COR-L47 (cell line): ENCODE data around the gene SEMA3C.
A peak's percentile ranks its signal among the peaks of the same experiment; 100 is the strongest.

Experiments
- DNase-seq: peaks from one replicate; lab custom pipeline; 2025; lab: John Stamatoyannopoulos, UW

The SEMA3C gene

DNA sequence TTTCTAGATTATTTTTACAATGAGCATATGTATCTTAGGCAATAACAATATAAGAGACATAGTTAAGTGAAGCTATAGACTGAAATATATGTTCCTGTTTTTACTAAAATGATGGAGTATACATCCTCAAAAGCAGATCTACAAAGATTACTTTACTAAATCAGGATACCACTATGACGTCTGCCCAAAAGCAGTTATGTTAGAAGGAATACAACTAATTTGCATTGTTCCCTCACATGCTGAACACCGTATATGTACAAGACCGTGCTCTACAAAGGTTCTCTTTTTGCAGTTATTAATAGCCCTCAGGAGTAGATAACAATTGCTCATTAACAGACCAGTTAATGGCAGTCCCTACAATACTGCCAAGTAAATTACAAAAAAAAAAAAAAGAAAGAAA, 143.0 kb downstream of the SEMA3C start:
- DNase-seq, result no peak

DNA sequence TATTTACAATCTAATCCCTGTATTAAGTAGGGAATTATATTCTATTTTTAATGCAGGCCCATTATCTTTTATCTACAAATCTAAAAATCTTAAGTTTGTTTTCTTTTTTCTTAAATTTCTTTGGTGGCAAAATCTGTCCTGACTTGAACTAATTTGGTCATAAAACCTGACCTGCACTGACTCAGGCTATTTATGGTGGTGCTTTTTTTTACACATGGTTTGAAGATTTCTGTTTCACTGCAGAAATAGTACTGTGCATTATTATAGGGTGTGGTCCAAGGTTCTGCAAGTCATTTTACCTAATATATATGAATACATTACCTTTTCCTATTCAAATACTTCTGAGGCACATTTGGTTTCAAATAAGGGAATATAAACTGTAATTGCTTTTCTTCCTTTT, 143.4 kb downstream of the SEMA3C start:
- DNase-seq, result no peak

DNA sequence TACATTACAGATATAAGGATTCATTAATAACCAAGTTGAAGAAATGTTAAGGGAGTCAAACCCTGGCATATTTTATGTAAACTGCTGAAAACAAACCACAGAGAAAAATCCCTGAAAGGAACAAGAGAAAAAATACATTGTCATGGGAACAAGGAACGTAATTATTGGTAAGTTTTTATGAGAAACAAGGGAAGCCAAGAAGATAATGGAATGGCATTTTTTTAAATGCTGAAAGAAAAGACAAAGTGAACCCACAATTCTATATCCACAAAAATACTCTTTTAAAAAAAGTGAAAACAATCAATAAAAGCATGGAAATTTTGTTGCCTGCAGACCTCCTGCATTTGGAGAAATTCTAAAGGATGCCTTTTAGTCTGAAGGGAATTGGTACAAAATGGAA, 144.0 kb downstream of the SEMA3C start:
- DNase-seq, result no peak

DNA sequence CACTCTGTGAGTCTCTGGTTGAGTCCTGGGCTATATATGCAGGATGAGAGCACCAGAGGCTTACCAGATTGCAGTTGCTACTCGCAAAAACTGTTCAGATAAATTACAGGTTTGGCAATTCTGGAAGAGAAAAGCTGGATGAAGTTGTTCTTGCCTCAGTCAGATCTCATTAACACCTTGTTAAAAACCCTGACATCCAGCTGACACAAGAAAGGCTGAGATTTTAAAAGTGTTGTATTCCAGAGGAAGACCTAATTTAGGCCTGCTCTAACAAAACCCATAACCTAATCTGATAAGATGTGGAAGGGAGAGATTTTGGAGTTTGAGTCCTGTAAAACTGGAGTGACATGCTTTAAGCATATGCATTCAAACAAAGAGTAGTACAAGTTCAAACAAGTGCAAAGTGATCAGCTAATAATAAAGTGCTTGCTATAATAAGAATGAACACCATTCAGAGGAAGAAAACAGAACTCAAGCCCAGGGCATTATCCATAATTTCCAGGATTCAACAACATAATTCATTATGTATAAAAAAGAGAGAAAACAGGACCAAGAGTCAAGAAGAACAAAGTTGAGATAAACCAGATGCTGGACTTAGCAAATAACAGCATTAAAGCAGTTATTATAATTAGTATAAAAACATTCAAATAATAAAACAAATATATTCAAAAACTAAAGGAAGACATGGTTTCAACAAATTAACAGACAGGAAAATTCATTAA, 144.9 kb downstream of the SEMA3C start:
- no peak for DNase-seq

DNA sequence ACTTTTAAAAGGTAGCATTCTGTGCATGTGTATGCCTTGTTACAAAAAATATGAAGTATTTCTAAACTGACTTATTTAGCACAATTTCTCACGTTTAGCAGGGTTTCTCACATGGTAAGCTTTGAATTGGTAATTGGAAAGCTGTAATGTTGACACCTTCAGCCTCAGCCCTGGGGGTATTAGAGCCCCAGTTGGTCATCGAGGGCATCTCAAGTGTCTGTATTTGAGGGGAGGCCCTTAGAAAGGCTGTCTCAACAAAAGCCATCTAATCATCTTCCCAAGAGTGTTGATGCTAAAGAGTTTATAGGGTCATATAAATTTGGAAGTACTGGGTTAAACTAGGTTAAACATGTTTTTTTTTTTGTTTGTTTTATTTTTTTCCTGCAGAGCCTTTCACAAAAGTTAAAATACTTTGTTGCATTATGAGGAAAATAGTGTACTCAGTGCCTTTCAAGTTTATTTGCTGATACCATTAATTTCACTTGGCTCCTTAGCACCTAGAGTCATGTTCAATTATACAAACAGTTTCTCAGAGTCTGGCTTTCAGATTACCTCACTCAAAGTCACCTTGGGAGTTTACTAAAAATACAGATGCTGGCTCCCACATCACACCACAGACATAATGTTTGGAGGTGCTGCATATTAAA, 146.4 kb downstream of the SEMA3C start:
- DNase-seq, result no peak

DNA sequence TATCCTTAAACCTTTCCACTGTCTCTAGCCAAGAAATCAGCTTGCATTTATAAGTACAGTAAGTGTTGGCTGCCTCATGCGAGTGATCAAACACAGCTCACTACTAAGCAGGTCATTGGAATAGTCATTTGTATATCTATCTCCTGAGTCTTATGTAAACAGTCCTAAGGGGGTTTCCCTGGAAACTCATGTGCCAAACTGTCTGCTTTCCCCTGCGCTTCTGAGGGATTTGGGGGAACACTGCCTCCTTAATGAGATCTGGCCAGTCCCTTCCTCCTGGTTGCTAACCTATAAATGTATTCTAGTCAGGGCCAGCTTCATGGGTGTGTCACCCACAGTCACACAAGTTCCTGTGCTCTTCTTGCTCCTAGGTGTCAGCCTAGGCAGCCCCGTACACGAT, 147.3 kb downstream of the SEMA3C start:
- peak; percentile 20 for DNase-seq

DNA sequence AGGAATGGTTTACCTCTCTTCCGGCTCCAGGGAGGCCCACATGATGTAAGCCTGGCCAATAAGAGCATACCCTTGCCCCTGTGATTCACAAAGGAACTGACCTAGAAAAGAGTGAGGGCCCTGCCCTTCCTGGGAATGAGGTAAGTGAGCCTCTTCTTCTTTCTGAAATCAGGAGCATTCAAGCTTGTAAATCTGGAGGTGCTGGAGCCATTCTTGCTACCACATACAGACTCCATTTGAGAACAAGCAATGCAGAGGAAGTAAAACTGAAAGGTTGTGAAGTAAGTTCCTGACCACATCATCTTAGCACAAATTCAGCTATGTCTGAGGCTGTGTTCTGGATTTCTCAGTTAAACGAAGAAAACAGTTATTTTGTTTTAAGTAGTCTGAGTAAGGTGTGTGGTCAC, 148.2 kb downstream of the SEMA3C start:
- DNase-seq, result no peak

DNA sequence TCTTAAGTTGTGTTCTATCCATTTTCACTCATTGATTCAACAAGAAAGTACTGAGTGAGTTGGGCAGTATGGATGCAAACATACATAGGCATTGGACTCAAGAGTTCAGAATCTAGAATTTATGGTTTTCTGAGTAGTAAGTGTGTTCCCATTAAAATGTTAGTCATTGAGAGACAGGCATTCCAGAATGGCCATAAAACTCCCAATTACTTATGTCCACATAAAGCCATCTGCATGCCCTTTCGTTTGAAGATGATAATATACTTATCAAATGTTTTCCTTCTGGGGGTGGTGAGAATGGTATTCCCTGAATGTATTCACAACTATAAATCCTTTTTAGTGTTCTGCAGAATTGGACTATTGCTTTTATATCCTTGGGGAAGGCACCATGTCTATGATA, 148.8 kb downstream of the SEMA3C start:
- no peak for DNase-seq

DNA sequence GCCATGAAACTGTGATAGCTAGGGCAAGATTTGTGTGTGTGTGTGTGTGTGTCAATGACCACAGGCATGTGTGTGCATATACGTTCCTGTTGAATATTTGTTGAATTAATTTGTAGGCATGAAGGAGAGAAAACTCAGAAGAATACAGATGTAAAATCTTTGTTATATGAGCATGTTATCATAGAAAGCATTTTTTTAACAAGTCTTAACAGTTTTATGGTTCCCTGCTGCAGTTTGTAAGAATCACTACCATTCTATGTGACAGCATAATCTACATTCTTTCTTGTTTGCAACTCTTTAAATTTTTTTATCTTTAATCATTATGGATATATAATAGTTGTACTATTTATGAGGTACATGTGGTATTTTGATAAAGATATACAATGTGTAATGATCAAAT, 150.1 kb downstream of the SEMA3C start:
- no peak for DNase-seq

DNA sequence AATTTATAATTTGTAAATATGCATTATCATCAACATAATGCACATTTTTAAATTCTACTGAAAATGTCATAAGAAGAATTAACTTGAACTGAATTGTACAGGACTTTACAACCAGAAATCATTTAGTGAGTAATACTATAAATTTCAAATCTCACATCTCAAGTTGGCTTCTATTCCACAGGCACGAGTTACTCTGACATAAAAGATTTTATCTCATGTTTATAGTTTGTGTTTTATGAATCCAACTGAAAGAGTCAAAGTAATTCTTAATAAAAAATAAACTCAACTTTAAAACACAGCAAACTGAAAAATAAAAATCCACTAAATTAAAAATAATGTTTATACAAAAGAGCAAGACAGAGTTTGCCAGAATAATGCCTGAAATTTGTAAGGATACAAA, 151.2 kb downstream of the SEMA3C start:
- DNase-seq, result no peak

DNA sequence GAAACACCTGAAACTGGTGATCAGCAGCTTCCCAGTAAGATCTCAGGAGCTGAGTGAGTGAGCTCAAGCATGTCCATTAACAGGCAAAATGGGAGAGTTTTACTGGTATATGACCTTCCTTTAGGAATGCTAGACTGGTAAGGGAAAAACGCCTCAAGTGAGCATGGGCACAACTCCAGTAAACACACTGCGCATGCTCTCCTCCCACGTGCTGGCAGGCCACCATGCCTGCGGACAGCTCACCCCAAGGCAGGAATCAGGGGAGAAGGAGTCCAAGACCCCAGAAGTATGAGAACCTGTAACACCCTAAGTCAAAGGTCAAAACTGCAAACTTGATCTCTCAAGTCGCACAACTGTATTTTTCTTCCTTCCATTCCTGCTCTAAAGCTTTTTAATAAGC, 152.1 kb downstream of the SEMA3C start:
- no peak for DNase-seq

DNA sequence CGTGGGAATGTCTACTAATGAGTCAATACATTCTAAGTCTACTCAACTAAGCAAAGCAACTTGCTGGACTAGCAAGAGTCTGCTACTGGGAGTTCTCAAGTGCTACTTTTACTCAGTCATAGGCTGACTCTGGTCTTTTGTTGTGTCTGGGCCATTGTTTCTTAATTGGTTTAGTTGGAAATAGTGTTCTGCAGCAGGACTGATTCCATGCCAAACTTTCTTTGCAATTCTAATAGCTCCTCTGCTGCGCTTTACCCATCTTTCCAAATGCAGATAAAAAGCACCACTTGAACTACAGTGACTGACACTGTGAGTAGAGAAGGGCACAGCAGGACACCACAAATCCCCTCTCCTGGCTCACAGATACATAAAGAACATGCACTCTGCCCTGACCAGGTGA, 154.7 kb downstream of the SEMA3C start:
- no peak for DNase-seq

DNA sequence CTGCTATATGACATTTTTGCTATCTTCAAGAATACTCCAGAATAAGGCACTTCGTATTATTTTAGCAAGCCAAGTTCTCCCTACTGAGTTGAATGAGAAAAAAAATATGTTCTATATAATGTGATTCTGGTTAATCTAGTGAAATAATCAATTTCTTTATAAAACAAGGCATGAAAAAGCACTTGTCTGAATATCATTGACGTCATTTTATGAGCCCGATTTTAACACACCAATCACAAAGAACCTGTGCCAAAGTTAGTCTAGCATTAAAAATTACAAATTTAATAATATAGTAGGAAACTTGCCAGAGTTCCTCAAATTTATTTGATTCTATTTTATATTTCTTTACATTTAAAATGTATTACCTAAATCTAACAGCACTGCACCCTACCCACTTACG, 155.1 kb downstream of the SEMA3C start:
- DNase-seq, result no peak

DNA sequence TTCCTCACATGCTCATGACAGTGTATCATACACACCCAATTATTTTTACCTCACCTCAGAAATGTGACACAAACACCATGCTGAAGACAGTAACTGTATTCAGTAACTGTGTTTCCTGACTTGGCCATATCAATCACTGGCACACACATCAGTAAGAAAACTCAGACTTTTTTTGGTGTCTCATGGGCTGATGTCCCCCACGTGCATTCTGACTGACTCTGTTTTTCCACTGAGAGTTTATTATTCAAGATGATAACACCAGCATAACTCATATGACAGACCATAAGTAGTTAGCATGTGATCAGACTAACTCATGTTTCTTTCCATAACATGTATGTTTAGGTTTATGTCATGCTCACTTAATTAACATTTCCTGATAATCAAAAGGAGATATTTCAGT, 155.6 kb downstream of the SEMA3C start:
- DNase-seq, result no peak

DNA sequence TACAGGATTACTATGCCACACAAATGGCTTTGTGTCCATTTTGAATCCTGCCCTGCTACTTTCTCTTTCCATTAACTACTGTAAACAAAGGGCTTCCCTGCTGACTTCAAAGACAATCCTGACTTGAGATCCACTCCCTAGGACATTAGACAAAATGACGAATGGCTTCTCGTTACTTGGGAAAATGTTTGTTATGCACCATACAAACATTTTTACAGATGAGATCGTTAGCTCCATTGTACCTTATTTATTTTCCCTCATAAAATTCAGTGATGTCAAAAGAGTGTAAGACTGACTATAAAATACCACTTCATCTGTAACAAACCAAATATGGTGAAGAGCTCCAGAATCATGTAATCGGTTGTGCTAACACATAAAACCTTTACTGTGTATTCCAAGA, 158.6 kb downstream of the SEMA3C start:
- peak; percentile 15 for DNase-seq

DNA sequence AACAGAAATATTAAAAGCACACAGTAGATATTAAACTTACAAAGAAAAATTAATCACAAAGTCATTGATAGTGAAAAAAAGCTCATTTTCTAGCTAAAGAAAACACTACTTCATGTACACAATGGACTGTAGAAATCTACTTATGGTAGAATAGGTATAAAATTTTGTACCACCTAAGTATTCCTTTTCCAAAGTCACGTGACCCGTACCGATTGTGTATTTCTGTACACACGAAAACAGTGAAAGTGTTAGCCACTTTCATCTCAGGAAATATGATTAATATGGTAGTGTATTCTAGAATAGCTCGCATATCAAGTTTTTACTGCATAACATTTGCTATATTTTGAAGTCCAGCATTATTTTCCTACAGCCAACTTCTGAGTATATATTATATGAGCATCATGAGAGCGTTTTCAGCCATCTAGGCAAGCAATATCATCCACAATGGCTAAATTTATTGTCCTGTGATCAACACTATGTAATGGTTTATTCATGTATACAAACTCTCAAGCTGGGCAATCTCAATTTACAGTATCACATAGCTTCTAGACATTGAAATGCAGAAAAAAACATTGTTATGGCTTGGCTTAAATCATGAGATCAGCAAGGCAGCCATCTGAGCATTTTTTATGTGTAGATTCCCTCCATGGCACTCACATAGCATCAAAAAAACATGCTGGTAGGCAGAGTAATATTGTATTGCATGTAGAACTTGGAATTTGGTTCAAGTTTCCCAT, 165.7 kb downstream of the SEMA3C start:
- no peak for DNase-seq

DNA sequence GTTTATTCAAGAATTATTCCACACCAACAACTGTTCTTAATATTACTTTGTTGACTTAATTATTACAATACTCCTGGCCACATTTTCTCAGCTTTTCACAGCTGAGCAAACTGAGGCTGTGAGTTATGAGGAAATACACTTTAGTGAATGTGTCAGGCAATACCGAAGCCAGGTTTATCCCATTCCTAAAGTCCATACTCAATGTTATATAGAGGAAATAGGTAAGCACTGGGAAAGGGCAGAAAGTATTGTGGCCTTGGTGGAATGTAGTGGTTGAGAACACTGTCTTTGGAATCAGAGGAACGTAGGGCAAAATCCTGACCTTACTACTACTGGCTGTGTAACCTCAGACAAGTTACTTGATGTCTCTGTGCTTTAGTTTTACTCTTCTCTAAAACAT, 169.6 kb downstream of the SEMA3C start:
- DNase-seq, result no peak

DNA sequence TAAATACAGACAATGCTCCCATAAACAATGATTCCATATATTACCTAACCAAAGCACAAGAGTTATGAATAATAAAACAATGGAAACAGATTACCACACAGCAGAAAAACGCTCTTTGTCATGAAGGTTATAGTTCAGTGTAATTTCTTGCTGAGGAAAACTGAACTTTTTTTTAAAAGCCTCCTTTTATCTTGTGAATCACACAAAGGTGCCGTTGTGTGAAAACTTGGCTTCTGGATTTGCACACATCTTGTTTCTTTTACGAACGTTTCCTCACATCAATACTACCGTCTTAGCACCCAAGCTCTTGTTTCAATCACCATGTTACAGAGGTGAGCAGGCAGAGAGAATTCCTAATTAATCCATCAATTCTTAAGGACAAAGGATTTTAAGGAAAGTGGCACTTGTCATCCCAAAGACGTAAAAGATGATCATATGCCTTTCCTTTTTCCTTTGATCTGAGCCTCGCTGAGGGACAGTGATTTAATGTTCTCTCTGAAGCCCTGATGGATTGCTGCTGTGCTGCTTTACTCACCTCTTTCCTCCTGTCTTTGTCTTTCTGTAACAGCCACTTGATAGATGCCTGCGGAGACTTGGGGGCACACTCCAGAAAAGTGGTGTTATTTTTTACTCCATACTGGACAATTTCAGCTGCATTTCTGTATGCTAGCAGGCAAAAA, 170.3 kb downstream of the SEMA3C start:
- no peak for DNase-seq

DNA sequence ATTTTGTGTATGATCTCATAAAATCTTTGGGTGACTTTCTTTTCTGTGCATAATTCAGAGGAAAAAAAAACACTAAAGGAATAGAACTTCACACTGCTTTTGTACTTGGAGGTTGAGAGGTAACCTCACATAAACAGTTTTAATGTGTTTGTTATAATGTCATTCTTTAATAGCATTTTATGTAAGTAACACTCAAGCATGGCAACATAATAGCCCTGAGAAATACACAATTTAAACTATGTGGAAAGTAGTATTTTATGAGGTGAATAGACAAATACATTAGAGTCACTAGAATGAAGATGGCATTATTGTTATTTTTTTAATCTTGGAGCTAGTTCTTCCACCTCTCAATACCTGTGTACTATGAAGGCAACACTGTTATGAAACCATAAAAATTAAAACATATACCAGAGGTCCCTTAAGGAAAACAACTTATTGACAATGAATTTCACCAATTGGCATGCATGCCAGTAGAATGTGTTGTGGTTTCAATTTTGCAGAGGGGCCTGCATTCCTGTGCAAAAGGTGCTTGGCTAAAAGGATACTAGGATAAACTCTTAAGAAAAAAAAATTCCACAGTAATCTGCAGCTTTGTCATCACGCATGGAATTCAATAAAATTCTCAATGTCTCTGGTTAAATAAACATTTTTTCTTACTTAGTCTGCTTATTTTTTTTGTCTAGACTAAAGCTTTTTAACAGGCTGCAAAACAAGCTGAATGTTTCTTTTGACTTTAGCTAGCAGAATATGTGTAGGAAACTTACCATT, 177.9 kb downstream of the SEMA3C start:
- no peak for DNase-seq

DNA sequence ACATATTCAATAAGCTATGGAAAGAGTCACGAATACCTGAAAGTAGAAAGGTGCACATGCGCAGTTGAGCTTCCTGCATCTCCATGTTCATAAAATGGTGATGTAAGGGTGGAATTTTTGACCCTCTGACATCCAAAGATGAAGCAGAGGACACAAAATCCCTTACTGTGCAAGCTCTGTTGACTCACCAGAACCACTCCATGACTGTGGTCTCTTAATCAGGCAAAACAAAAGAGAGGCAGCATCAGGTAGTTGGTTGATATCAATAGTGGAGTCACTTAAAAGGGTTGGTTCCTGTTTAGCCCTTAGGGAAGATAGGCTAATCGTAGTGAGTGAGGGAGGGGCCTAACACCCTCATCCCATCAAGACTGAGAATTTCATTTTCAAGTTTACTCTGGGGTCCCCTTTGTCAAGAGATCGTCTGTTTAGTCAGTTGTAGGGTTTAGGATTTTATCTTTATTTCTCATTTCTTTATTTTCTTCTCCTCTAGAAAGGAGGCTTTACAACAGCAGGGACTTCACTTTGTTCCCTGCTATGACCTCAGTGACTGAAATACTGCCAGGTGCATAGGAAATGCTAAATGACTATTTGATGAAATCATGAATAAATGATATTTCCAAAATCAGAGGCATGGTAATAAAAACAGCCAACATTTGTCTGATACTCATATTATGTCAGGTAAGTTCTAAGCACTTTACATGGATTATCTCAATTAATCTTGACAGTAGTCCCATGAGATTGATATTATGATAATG, 182.3 kb downstream of the SEMA3C start:
- no peak for DNase-seq

DNA sequence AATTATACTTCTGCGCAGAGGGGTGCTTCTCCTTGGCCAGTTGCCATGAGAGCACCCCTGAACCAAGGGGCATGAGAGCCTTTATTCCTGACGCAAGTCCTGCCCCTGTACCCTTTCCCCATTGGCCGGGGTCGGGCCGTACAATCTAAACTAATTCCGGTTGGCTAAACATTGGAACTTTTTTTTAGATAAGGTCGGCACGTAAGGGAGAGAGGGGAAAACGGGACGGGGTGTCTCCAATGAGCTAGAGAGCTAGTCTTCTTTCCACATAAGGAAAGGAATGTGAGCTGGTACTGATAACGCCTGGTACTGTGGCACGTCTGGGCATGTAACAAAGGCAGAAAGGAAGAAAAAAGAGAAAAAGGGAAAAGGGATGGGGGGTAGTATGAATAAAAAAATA, 183.5 kb downstream of the SEMA3C start:
- no peak for DNase-seq
